Gastrocnemius medialis (tissue), 4 donors: ENCODE measurements around the gene RAD51D. TPM values are rescaled to one million over a fixed set of nuclear protein-coding genes. Genes with fewer than 3 reads are reported as not detected.
"Not testable (repeated sequence)": the region's sequence is repeated elsewhere in the genome, so short reads cannot be mapped to it uniquely, and the experiment has no call there.

Experiments
- ATAC-seq, 2 donors: fragments of 150-250 bp; one replicate each; pipeline ENCODE4 v1.9.1; 2016
- DNase-seq, 2 donors: peaks; one replicate each; pipeline ENCODE4 v3.0.0-alpha.2; 2019
- H3K27ac ChIP-seq, 4 donors: fragments of 200-600 bp; sonication (generic); 1 replicate in 1 of 4; 2 replicates in 3 of 4; pipeline ENCODE4 v1.5.1; 2016 to 2018; ENCODE audit warnings: mild to moderate bottlenecking in 2 of 4, moderate library complexity in 1 of 4
- H3K27me3 ChIP-seq, 3 donors: fragments of 200-600 bp; sonication (generic) in 2 of 3; 1 replicate in 1 of 3; 2 replicates in 2 of 3; pipeline versions ENCODE4 v1.5.1 to v1.6.0; 2016 to 2019; ENCODE audit warnings: mild to moderate bottlenecking in 1 of 3, moderate library complexity in 1 of 3
- H3K36me3 ChIP-seq, 2 donors: fragments of 200-600 bp; sonication (generic) in 1 of 2; one replicate each; pipeline ENCODE4 v1.5.1; 2017 to 2018
- H3K4me1 ChIP-seq, 2 donors: fragments of 200-600 bp; sonication (generic) in 1 of 2; one replicate each; pipeline ENCODE4 v1.5.1; 2016 to 2017; ENCODE audit warnings: mild to moderate bottlenecking in 2 of 2
- H3K4me3 ChIP-seq, 4 donors: fragments of 200-600 bp; sonication (generic) in 3 of 4; 1 replicate in 1 of 4; 2 replicates in 3 of 4; pipeline ENCODE4 v1.5.1; 2016 to 2019; ENCODE audit warnings: mild to moderate bottlenecking in 2 of 4
- H3K9me3 ChIP-seq, 3 donors: fragments of 200-600 bp; sonication (generic) in 2 of 3; 1 replicate in 1 of 3; 2 replicates in 2 of 3; pipeline ENCODE4 v1.5.1; 2016 to 2019
- CTCF ChIP-seq, 5 experiments: fragments of 450-650 bp in 3 of 5; fragments of 200-600 bp in 2 of 5; sonication (generic) in 2 of 5; IDR thresholded peaks in 4 of 5; conservative IDR thresholded peaks in 1 of 5; 1 replicate in 4 of 5; 2 replicates in 1 of 5; pipeline ENCODE4 v1.5.1; 2016 to 2019; ENCODE audit warnings: antibody characterized with exemption in 5 of 5, mild to moderate bottlenecking in 3 of 5, moderate library complexity in 3 of 5
- POLR2A ChIP-seq, 2 donors: fragments of 450-650 bp; IDR thresholded peaks; one replicate each; pipeline ENCODE4 v1.6.1; 2017; ENCODE audit warnings: antibody characterized with exemption in 2 of 2, mild to moderate bottlenecking in 2 of 2, moderate library complexity in 2 of 2
- in situ Hi-C, 4 donors: fragments of 200-750 bp; cut with MboI; loops; one replicate each; pipeline versions ENCODE4 v1.15.0 to v1.8.0; 2017; ENCODE audit warnings: low sequenced_read_pairs in 4 of 4
- intact Hi-C: fragments of 100-400 bp; cut with DNase I; formaldehyde crosslinking; loops from one replicate; pipeline ENCODE4 v1.15.1; 2023; ENCODE audit warnings: low total_unique reads
- total RNA-seq, 4 donors: library from RNA; depleted of rRNA; stranded (reverse); fragments of >200 nt; gene quantifications; one replicate each; pipeline versions ENCODE4 v1.1.0 to v1.2.3, GENCODE V29; 2016

Gene RAD51D
- total RNA-seq, 4 donors from 2014 or later: 2.5 to 5.2 (median 2.8) TPM

GRCh38 chr17:35152421-35153140 is 32.9 kb upstream of the RAD51D start:
- Histone ChIP-seq H3K4me3 (no peak overlapping the region), H3K36me3 (peaks cover 0 to 75% of the 10 kb centered on the region in 2 donors), H3K27me3 (no peaks in the 10 kb centered on the region), H3K27ac (peak overlapping the region in 1 of 4 donors; percentile 35), H3K4me1 (peaks cover 12 to 28% of the 10 kb centered on the region in 2 donors), H3K9me3 (no peaks in the 10 kb centered on the region)
- in situ Hi-C loops: loop anchor here in 2 of 4 donors (10.0 to 25.0 kb wide), 2 partner anchors 392 to 585 kb away; partner anchors contain the start of gene RASL10B (in 1 of the 2)
- ATAC-seq (no peak), DNase-seq (no peak)
- intact Hi-C loops: no loop called here
- no peak for TF ChIP-seq POLR2A (IDR thresholded peaks at IDR 0.05)
- TF ChIP-seq CTCF (IDR thresholded peaks at IDR 0.05 in 4 of 5, conservative IDR thresholded peaks at IDR 0.05 in 1 of 5): no peak

GRCh38 chr17:35151080-35151479 is 31.4 kb upstream of the RAD51D start:
- DNase-seq, intact Hi-C loops, H3K9me3 ChIP-seq, H3K27me3 ChIP-seq, ATAC-seq, H3K4me3 ChIP-seq: not testable (repeated sequence)
- in situ Hi-C loops: loop anchor here in 2 of 4 donors (10.0 to 25.0 kb wide), 2 partner anchors 394 to 586 kb away; partner anchors contain the start of gene RASL10B (in 1 of the 2)
- H3K4me1 ChIP-seq: peaks cover 23 to 39% of the 10 kb centered on the region in 2 donors
- peaks cover 0 to 62% of the 10 kb centered on the region in 2 donors for H3K36me3 ChIP-seq
- H3K27ac ChIP-seq: peak overlapping the region in 1 of 4 donors; percentile 35

GRCh38 chr17:35149941-35150340 is 30.3 kb upstream of the RAD51D start:
- Histone ChIP-seq H3K4me3 (peak overlapping the region in 1 of 4 donors; percentile 53), H3K27ac (peak overlapping the region; percentile 94 to 98 (median 97)), H3K36me3 (peaks cover 0 to 50% of the 10 kb centered on the region in 2 donors), H3K27me3 (no peaks in the 10 kb centered on the region), H3K4me1 (peaks cover 23 to 39% of the 10 kb centered on the region in 2 donors), H3K9me3 (no peaks in the 10 kb centered on the region)
- in situ Hi-C loops: loop anchor here (10.0 to 25.0 kb wide), 3 partner anchors 95 to 587 kb away; partner anchors contain the start of genes SLFN5 (in 2 of the 4) and RASL10B (in 1 of the 4)
- DNase-seq: no peak
- intact Hi-C loops: loop anchor here (5.0 to 10.0 kb wide), 3 partner anchors 107 to 1385 kb away; partner anchors contain the start of genes MYO19, PIGW and SLFN12L
- ATAC-seq: no peak
- TF ChIP-seq POLR2A (IDR thresholded peaks at IDR 0.05): no peak
- TF ChIP-seq CTCF (IDR thresholded peaks at IDR 0.05 in 4 of 5, conservative IDR thresholded peaks at IDR 0.05 in 1 of 5): no peak

- intact Hi-C loops: loop anchor here (5.0 to 10.0 kb wide), 3 partner anchors 109 to 1387 kb away; partner anchors contain the start of genes MYO19, PIGW and SLFN12L
- in situ Hi-C loops: loop anchor here in 2 of 4 donors (10.0 kb wide), 1 partner anchor 97 kb away; the partner anchor contains the start of gene SLFN5 (in 2 of the 2)
- H3K9me3 ChIP-seq: no peaks in the 10 kb centered on the region
- no peaks in the 10 kb centered on the region for H3K27me3 ChIP-seq
- peak overlapping the region; percentile 53 to 64 (median 60) for H3K4me3 ChIP-seq
- DNase-seq (peak in 1 of 2 donors; percentile 41), ATAC-seq (peak; percentile 29 to 35)
- peaks cover 23 to 39% of the 10 kb centered on the region in 2 donors for H3K4me1 ChIP-seq
- peak overlapping the region; percentile 94 to 98 (median 97) for H3K27ac ChIP-seq
- peaks cover 0 to 34% of the 10 kb centered on the region in 2 donors for H3K36me3 ChIP-seq
- TF ChIP-seq CTCF (IDR thresholded peaks at IDR 0.05 in 4 of 5, conservative IDR thresholded peaks at IDR 0.05 in 1 of 5): peak in 1 of 5 experiments; percentile 5
- TF ChIP-seq POLR2A (IDR thresholded peaks at IDR 0.05): no peak
Observed at GRCh38 chr17:35148144-35148543, 28.5 kb upstream of the RAD51D start.
